HepG2 (cell line): ENCODE measurements around the gene CTDP1. TPM values are rescaled to one million over a fixed set of nuclear protein-coding genes. Genes with fewer than 3 reads are reported as not detected.

Source experiments
- ATAC-seq: fragments of 200-7000 bp; cut with Tn5 transposase; 3 replicates; pipeline ENCODE4 v1.9.1; 2020; ENCODE audit warnings: mild to moderate bottlenecking, moderate library complexity
- BruUV-seq: library from RNA; stranded (reverse); fragments of 400-500 nt; replicated peaks from 2 replicates; lab custom pipeline; 2021; lab: Mats Ljungman, UMichigan
- CTCF ChIA-PET: fragments of 300-600 bp; formaldehyde crosslinking; extraction: SDS; loops from one replicate; lab custom pipeline; 2021; ENCODE audit warnings: low total read pairs, inconsistent platforms, low intra/inter-chr PET ratio; lab: Yijun Ruan, JAX
- POLR2A ChIA-PET: fragments of 350-600 bp; sonication (Branson Sonifier 250); formaldehyde crosslinking; loops from one replicate; lab custom pipeline; 2020; ENCODE audit warnings: antibody characterized with exemption, inconsistent platforms; lab: Yijun Ruan, JAX
- DNase-seq: peaks from one replicate; pipeline ENCODE4 v3.0.0-alpha.2; 2015; ENCODE audit warnings: low spot score
- FAIRE-seq: peaks from 3 replicates; lab custom pipeline; 2011; peaks lifted over from hg19 to GRCh38; lab: Jason Lieb, UNC
- H2AFZ ChIP-seq: one replicate; pipeline ENCODE4 v1.6.1; 2011; ENCODE audit warnings: low read length, inconsistent platforms
- H3K27ac ChIP-seq: fragments of 300-600 bp; 3 replicates; pipeline ENCODE4 v1.8.0; 2011; ENCODE audit warnings: mixed run types, mild to moderate bottlenecking, mixed read lengths, low read length, inconsistent platforms; ENCODE audit not compliant: insufficient read depth; ENCODE audit errors: extremely low read length
- H3K27me3 ChIP-seq, 2 experiments: fragments of 200-600 bp in 1 of 2; 2 replicates in 1 of 2; 3 replicates in 1 of 2; pipeline versions ENCODE4 v1.6.0 to v1.8.0; 2011; ENCODE audit warnings: low read length in 2 of 2, mild to moderate bottlenecking in 2 of 2, moderate library complexity in 2 of 2, inconsistent platforms in 1 of 2; ENCODE audit not compliant: insufficient read depth in 2 of 2, control insufficient read depth in 1 of 2
- H3K36me3 ChIP-seq, 2 experiments: fragments of 200-600 bp in 1 of 2; replicated peaks in 1 of 2; 2 replicates in 1 of 2; 3 replicates in 1 of 2; pipeline versions ENCODE4 v1.5.1 to v1.8.0; 2011; ENCODE audit warnings: low read length in 2 of 2, inconsistent platforms in 1 of 2; ENCODE audit not compliant: insufficient read depth in 2 of 2, control insufficient read depth in 1 of 2
- H3K4me1 ChIP-seq: 2 replicates; pipeline ENCODE4 v1.5.1; 2012; ENCODE audit warnings: low read length, inconsistent platforms; ENCODE audit not compliant: insufficient read depth
- H3K4me2 ChIP-seq: 2 replicates; pipeline ENCODE4 v1.6.0; 2011; ENCODE audit warnings: low read depth, low read length, inconsistent platforms
- H3K4me3 ChIP-seq, 3 experiments: fragments of 200-600 bp in 1 of 3; sonication (generic), shearing (Covaris generic) in 1 of 3; replicated peaks in 1 of 3; 2 replicates each; pipeline ENCODE4 v1.5.1; 2011 to 2016; ENCODE audit warnings: low read length in 3 of 3, inconsistent platforms in 2 of 3, low read depth in 2 of 3, mild to moderate bottlenecking in 2 of 3, control low read depth in 1 of 3, mixed read lengths in 1 of 3; ENCODE audit not compliant: insufficient read depth in 1 of 3
- H3K79me2 ChIP-seq: one replicate; pipeline ENCODE4 v1.6.1; 2011; ENCODE audit warnings: low read length, inconsistent platforms; ENCODE audit not compliant: insufficient read depth
- H3K9ac ChIP-seq: 2 replicates; pipeline ENCODE4 v1.6.0; 2011; ENCODE audit warnings: mild to moderate bottlenecking, low read depth, low read length, inconsistent platforms; ENCODE audit not compliant: insufficient read depth
- H3K9me3 ChIP-seq: 2 replicates; pipeline ENCODE4 v1.5.1; 2012; ENCODE audit warnings: mild to moderate bottlenecking, low read length
- H4K20me1 ChIP-seq: 2 replicates; pipeline ENCODE4 v1.6.0; 2011; ENCODE audit warnings: inconsistent platforms, mild to moderate bottlenecking, low read length, moderate library complexity; ENCODE audit not compliant: insufficient read depth
- ASH2L ChIP-seq: fragments of 300-600, 200-600 bp; sonication (generic); IDR thresholded peaks from 2 replicates; pipeline ENCODE4 v1.7.0; 2017; ENCODE audit warnings: low read depth, mild to moderate bottlenecking, moderate library complexity, mixed read lengths, low read length; ENCODE audit not compliant: insufficient read length
- BRD4 ChIP-seq: sonication (generic); formaldehyde crosslinking; IDR thresholded peaks from 2 replicates; pipeline ENCODE4 v1.4.0; 2020; ENCODE audit warnings: missing genetic modification reagents
- EZH2 ChIP-seq: conservative IDR thresholded peaks from 2 replicates; pipeline ENCODE4 v1.6.1; 2012; ENCODE audit warnings: mild to moderate bottlenecking, low read depth, low read length, moderate library complexity
- ZNF24 ChIP-seq: fragments of 450-650 bp; IDR thresholded peaks from 2 replicates; pipeline ENCODE4 v1.6.1; 2017; ENCODE audit warnings: antibody characterized with exemption, mild to moderate bottlenecking
- ZNF724P ChIP-seq: sonication (generic); formaldehyde crosslinking; IDR thresholded peaks from 2 replicates; pipeline ENCODE4 v1.8.0; 2022; ENCODE audit warnings: missing genetic modification reagents, borderline replicate concordance
- WGBS: methylation state at CpG from one replicate; pipeline ENCODE4 v1.1.6; 2017; ENCODE audit warnings: low lambda C conversion rate; 5-methylcytosine and 5-hydroxymethylcytosine counted together
- in situ Hi-C: cut with HindIII; loops from 2 replicates; pipeline ENCODE4 v1.10.0; 2017; ENCODE audit warnings: low pct_unique_long_range_greater_than_20kb; ENCODE audit not compliant: extremely low pct_ligation_motif_present
- intact Hi-C: fragments of 100-400 bp; cut with micrococcal nuclease; formaldehyde crosslinking; loops from one replicate; pipeline ENCODE4 v1.10.0; 2022; ENCODE audit not compliant: unreplicated experiment
- polyA plus RNA-seq, 8 experiments: library from polyadenylated mRNA; depleted of rRNA in 3 of 8; stranded (reverse) in 7 of 8; unstranded in 1 of 8; fragments of >200 nt; fragmentation: Illumina TruSeq in 4 of 8; extraction: Trizol in 4 of 8; gene quantifications; 2 replicates each; pipeline versions ENCODE4 v1.2.1 to v1.2.3, GENCODE V29; 2011 to 2016; ENCODE audit warnings: low read depth in 4 of 8, missing spikeins in 1 of 8, mixed read lengths in 1 of 8; ENCODE audit not compliant: insufficient read depth in 1 of 8
- total RNA-seq, 5 experiments: library from RNA; depleted of rRNA; stranded (reverse); fragments of >200 nt; fragmentation: Illumina TruSeq; extraction: Trizol; gene quantifications; 2 replicates each; pipeline ENCODE4 v1.2.3, GENCODE V29; 2016; ENCODE audit warnings: low read depth in 1 of 5
- TF ChIP-seq, protein P1 (sequence below): IDR thresholded peaks from 2 replicates; pipeline ENCODE4 v1.6.1; 2016; ENCODE audit warnings: missing compliant biosample characterization, missing genetic modification reagents, borderline replicate concordance
- TF ChIP-seq, protein P2 (sequence below): sonication (generic); formaldehyde crosslinking; IDR thresholded peaks from 2 replicates; pipeline ENCODE4 v1.5.0; 2020; ENCODE audit warnings: missing genetic modification reagents, mild to moderate bottlenecking, borderline replicate concordance
- TF ChIP-seq, protein P3 (sequence below): sonication (generic); formaldehyde crosslinking; IDR thresholded peaks from 2 replicates; pipeline ENCODE4 v1.4.0; 2020; ENCODE audit warnings: missing genetic modification reagents, borderline replicate concordance

Gene CTDP1
- total and polyA plus RNA-seq, 2 of the 13 experiments (the other 11 are each of a cell fraction or from before 2014, with no cell fraction given): 6.9 to 11.0 TPM

DNA sequence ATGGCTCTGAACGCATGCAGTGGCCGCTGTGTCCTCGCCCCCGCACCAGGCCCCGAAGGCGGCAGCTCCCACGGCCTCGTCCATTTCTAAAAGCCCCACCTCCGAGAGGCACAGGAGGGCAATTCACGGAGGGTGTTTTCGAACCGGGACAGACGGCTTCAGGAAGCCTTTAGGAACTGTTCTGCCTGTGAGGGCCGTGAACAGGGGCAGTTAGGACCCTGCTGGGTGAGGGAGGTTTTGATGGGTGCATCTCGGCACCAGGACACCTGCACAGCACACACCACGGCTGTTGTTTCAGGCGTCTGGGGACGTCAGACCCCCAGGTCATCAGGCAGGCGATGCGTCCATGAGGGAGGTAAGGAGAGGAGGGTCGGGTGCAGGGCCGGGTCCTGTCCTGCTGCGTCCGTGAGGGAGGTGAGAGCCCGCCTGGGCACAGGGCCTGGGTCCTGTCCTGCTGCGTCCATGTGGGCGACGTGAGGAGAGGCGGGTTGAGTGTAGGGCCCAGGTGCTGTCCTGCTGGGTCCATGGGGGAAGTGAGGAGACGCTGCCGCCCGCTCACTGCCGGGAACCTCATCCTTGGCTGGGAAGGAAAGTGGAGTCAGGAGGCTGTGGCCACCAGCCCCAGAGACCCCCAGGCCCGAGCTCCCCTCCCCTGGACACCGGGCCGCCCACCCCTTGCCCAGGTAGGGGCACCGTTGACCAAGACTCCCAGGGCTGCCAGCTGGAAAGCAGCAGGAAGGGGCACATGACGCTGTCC, 92.7 kb downstream of the CTDP1 start:
- no peaks in the 10 kb centered on the region for H3K4me1 ChIP-seq
- POLR2A ChIA-PET: no interaction called here
- CTCF ChIA-PET: no interaction called here
- no peak overlapping the region for H3K9ac ChIP-seq
- ATAC-seq (no peak; the same call in 2 of the 3 replicates), DNase-seq (no peak), FAIRE-seq (no peak)
- H3K4me3 ChIP-seq: no peak overlapping the region
- in situ Hi-C loops (no loop called here), intact Hi-C loops (no loop called here)
- H3K79me2 ChIP-seq: no peaks in the 10 kb centered on the region
- no TSS peak for BruUV-seq
- no peaks in the 10 kb centered on the region for H3K9me3 ChIP-seq
- no peaks in the 10 kb centered on the region for H4K20me1 ChIP-seq
- H3K27ac ChIP-seq: no peak overlapping the region
- WGBS: 51% methylated on average over 12 of the region's 38 CpGs
- H3K27me3 ChIP-seq: peaks cover 6 to 69% of the 10 kb centered on the region in 2 experiments; a peak in 4 of 5 replicates
- no peak overlapping the region for H3K4me2 ChIP-seq
- H3K36me3 ChIP-seq: no peaks in the 10 kb centered on the region
- H2AFZ ChIP-seq: no peak overlapping the region
- 0 out of 2 replicates have a peak, but pooled peaks have one; percentile 4 for TF ChIP-seq EZH2
- TF ChIP-seq, protein P1, sequence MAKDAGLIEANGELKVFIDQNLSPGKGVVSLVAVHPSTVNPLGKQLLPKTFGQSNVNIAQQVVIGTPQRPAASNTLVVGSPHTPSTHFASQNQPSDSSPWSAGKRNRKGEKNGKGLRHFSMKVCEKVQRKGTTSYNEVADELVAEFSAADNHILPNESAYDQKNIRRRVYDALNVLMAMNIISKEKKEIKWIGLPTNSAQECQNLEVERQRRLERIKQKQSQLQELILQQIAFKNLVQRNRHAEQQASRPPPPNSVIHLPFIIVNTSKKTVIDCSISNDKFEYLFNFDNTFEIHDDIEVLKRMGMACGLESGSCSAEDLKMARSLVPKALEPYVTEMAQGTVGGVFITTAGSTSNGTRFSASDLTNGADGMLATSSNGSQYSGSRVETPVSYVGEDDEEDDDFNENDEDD: no peak
- TF ChIP-seq ASH2L: no peak
- TF ChIP-seq, protein P2, sequence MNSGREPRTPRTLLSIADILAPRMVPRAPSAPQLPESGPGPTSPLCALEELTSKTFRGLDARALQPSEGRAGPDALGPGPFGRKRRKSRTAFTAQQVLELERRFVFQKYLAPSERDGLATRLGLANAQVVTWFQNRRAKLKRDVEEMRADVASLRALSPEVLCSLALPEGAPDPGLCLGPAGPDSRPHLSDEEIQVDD (CRISPR knock-in tag): no peak
- no peak for TF ChIP-seq ZNF24
- no peak for TF ChIP-seq ZNF724P
- TF ChIP-seq, protein P3, sequence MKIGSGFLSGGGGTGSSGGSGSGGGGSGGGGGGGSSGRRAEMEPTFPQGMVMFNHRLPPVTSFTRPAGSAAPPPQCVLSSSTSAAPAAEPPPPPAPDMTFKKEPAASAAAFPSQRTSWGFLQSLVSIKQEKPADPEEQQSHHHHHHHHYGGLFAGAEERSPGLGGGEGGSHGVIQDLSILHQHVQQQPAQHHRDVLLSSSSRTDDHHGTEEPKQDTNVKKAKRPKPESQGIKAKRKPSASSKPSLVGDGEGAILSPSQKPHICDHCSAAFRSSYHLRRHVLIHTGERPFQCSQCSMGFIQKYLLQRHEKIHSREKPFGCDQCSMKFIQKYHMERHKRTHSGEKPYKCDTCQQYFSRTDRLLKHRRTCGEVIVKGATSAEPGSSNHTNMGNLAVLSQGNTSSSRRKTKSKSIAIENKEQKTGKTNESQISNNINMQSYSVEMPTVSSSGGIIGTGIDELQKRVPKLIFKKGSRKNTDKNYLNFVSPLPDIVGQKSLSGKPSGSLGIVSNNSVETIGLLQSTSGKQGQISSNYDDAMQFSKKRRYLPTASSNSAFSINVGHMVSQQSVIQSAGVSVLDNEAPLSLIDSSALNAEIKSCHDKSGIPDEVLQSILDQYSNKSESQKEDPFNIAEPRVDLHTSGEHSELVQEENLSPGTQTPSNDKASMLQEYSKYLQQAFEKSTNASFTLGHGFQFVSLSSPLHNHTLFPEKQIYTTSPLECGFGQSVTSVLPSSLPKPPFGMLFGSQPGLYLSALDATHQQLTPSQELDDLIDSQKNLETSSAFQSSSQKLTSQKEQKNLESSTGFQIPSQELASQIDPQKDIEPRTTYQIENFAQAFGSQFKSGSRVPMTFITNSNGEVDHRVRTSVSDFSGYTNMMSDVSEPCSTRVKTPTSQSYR (CRISPR knock-in tag): no peak
- no peak for TF ChIP-seq BRD4
